ENCODE measurements around the gene FAM219A.

- TF ChIP-seq CTCF (IDR thresholded peaks at IDR 0.05; ENCODE audit: poor library complexity) (no peak), EZH2 (IDR thresholded peaks at IDR 0.05; ENCODE audit: borderline replicate concordance) (no peak), EZH2phosphoT487 (IDR thresholded peaks at IDR 0.05; ENCODE audit: low read depth, severe bottlenecking, unreplicated experiment) (no peak)
These were observed 29.9 kb downstream of the FAM219A start for GRCh38 chr9:34428325-34428958.

Measured in hepatocyte (in vitro differentiated cells).